Measurements from ENCODE around the gene GJD4. TPM values are rescaled to one million over a fixed set of nuclear protein-coding genes. Genes with fewer than 3 reads are reported as not detected.

Gene GJD4
- total RNA-seq, 1 donor from 2014 or later, result not detected

DNA sequence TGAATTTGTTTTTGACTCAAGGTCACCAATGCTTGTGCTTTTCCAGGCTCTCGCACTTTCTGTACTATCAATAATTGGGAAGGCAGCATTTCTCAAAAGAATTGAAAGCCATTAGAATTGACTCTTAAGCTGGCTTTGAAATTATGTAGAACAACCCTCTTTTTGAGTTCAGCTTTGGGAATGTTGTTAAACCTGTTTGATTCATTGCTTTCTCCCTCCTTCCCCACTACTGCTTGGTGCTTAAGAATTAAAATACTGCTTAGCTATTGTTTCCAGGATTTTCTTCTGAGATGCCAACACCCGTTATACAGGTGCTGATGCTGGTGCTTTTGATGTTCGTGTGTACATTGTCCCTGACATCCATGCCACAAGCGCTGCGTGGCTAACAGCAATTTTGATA is 52.5 kb downstream of the GJD4 start:
- DNase-seq (no peak), ATAC-seq (no peak)
- TF ChIP-seq CTCF (IDR thresholded peaks at IDR 0.05), result no peak
- H3K4me3 ChIP-seq, result no peak overlapping the region
- H3K9me3 ChIP-seq, result no peaks in the 10 kb centered on the region
- intact Hi-C loops (cut with DNase I), result no loop called here
- no peak overlapping the region for H3K27ac ChIP-seq
- no peaks in the 10 kb centered on the region for H3K27me3 ChIP-seq (ENCODE audit: low read depth)
- H3K36me3 ChIP-seq, result no peaks in the 10 kb centered on the region
- H3K4me1 ChIP-seq, result no peaks in the 10 kb centered on the region

Other genes with a start within 250 kb of the GJD4 start
- gene FZD8, start 37.0 kb downstream of the GJD4 start, total RNA-seq, result 13.3 TPM

All from lower lobe of right lung (tissue), 2 donors.